Stimulated activated CD4-positive, alpha-beta T cell treated with anti-CD3 and anti-CD28 coated beads, Interleukin-4, amount 100 ng/mL, for 48 hours (primary cell): ENCODE results near the gene ACVR1C.

Experiments
- DNase-seq, 2 donors: peaks; one replicate each; pipeline ENCODE4 v3.0.0-alpha.2; 2020; ENCODE audit warnings: low read depth in 2 of 2

The ACVR1C gene

GRCh38 chr2:157628477-157629415 lies at the start of gene ACVR1C:
TSS of gene ACVR1C (minus strand) at chr2:157628864. CDS start at chr2:157628644, 220 bp downstream.
- DNase-seq = peak; percentile 47 to 54

GRCh38 chr2:157677941-157678340 lies 49.3 kb upstream of the ACVR1C start:
- no peak for DNase-seq

GRCh38 chr2:157672129-157672528 lies 43.5 kb upstream of the ACVR1C start:
- DNase-seq = no peak

- DNase-seq = no peak
These were observed 33.7 kb upstream of the ACVR1C start for GRCh38 chr2:157662401-157662800.

- no peak for DNase-seq
These were observed 33.1 kb upstream of the ACVR1C start for GRCh38 chr2:157661776-157662175.

GRCh38 chr2:157657858-157658257 lies 29.2 kb upstream of the ACVR1C start:
- no peak for DNase-seq

- no peak for DNase-seq
These were observed 28.4 kb upstream of the ACVR1C start for GRCh38 chr2:157657101-157657500.

- no peak for DNase-seq
These were observed 16.1 kb upstream of the ACVR1C start for GRCh38 chr2:157644776-157645175.

GRCh38 chr2:157631861-157632260 lies 3.2 kb upstream of the ACVR1C start:
- DNase-seq = no peak

- peak; percentile 19 to 22 for DNase-seq
These were observed 829 bp downstream of the ACVR1C start for GRCh38 chr2:157627594-157628476.

- DNase-seq = no peak
These were observed 3.4 kb downstream of the ACVR1C start for GRCh38 chr2:157625296-157625695.

GRCh38 chr2:157620956-157621355 lies 7.7 kb downstream of the ACVR1C start:
- DNase-seq = no peak

GRCh38 chr2:157611726-157612125 lies 16.9 kb downstream of the ACVR1C start:
- DNase-seq = no peak

- no peak for DNase-seq
These were observed 17.6 kb downstream of the ACVR1C start for GRCh38 chr2:157611110-157611509.

- no peak for DNase-seq
These were observed 22.1 kb downstream of the ACVR1C start for GRCh38 chr2:157606534-157606933.

- DNase-seq = no peak
These were observed 25.5 kb downstream of the ACVR1C start for GRCh38 chr2:157603198-157603597.

GRCh38 chr2:157601807-157602206 lies 26.9 kb downstream of the ACVR1C start:
- DNase-seq = no peak

GRCh38 chr2:157596992-157597681 lies 31.5 kb downstream of the ACVR1C start:
- peak; percentile 55 to 57 for DNase-seq

- no peak for DNase-seq
These were observed 35.3 kb downstream of the ACVR1C start for GRCh38 chr2:157593411-157593810.

- DNase-seq = no peak
These were observed 35.7 kb downstream of the ACVR1C start for GRCh38 chr2:157592948-157593347.

- no peak for DNase-seq
These were observed 36.3 kb downstream of the ACVR1C start for GRCh38 chr2:157592374-157592773.

GRCh38 chr2:157587576-157587975 lies 41.1 kb downstream of the ACVR1C start:
- DNase-seq = no peak
